Measurements from ENCODE around the gene B3GAT2.

Gene B3GAT2

GRCh38 chr6:70820778-70821177 is 136.1 kb downstream of the B3GAT2 start:
- no peak for DNase-seq (ENCODE audit: low read depth)
- TF ChIP-seq, protein P1, sequence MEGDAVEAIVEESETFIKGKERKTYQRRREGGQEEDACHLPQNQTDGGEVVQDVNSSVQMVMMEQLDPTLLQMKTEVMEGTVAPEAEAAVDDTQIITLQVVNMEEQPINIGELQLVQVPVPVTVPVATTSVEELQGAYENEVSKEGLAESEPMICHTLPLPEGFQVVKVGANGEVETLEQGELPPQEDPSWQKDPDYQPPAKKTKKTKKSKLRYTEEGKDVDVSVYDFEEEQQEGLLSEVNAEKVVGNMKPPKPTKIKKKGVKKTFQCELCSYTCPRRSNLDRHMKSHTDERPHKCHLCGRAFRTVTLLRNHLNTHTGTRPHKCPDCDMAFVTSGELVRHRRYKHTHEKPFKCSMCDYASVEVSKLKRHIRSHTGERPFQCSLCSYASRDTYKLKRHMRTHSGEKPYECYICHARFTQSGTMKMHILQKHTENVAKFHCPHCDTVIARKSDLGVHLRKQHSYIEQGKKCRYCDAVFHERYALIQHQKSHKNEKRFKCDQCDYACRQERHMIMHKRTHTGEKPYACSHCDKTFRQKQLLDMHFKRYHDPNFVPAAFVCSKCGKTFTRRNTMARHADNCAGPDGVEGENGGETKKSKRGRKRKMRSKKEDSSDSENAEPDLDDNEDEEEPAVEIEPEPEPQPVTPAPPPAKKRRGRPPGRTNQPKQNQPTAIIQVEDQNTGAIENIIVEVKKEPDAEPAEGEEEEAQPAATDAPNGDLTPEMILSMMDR (conservative IDR thresholded peaks at IDR 0.05; ENCODE audit: control insufficient read depth, insufficient read depth, low read depth, low read length) = no peak
- no peak overlapping the region for H3K4me3 ChIP-seq (ENCODE audit: control insufficient read depth, low read depth, low read length)

DNA sequence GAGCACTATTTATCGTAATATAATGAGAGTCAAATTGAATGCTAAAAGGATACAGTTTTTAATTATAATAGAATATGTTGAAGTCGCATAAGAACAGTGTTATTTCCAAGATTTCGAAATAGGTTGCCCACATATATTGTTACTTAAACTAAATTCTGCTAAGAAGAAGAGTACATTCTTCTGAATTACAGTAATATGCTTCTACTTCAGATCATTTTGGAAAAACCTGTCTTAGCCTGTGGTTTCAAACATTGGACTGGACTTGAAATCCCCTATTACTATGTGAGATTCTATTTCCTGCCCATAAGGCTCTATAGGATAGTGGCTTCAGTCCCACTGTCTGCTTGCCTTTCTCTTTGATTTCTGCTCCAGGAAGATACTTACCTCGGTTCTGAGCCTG is 137.2 kb downstream of the B3GAT2 start:
- no peak for DNase-seq (ENCODE audit: low read depth)
- no peak overlapping the region for H3K4me3 ChIP-seq (ENCODE audit: control insufficient read depth, low read depth, low read length)
- TF ChIP-seq, protein P1 (conservative IDR thresholded peaks at IDR 0.05; ENCODE audit: control insufficient read depth, insufficient read depth, low read depth, low read length) = no peak

DNA sequence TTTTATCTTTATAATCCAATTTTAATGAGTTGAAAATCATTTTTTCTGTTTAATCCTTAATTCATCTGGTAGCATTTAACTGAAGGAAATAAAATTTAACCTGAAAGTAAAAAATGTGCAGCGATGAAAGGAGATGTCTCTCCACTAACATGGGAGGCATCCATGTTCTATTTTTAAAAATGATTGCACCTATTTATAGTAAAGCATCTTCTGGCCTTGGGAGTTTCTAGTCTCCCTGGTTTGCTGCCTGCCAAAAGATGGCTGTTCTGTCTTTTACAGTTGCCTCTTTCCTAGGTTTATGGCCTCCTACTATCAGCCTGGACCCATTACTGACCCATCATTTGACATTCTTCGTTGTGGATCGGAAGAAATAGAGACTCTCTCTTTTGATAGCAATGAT is 143.0 kb downstream of the B3GAT2 start:
- no peak overlapping the region for H3K4me3 ChIP-seq (ENCODE audit: control insufficient read depth, low read depth, low read length)
- TF ChIP-seq, protein P1 (conservative IDR thresholded peaks at IDR 0.05; ENCODE audit: control insufficient read depth, insufficient read depth, low read depth, low read length) = no peak
- no peak for DNase-seq (ENCODE audit: low read depth)

- peak; percentile 57 for DNase-seq (ENCODE audit: low read depth)
- no peak overlapping the region for H3K4me3 ChIP-seq (ENCODE audit: control insufficient read depth, low read depth, low read length)
- TF ChIP-seq, protein P1 (conservative IDR thresholded peaks at IDR 0.05; ENCODE audit: control insufficient read depth, insufficient read depth, low read depth, low read length) = no peak
These were observed 145.1 kb downstream of the B3GAT2 start for GRCh38 chr6:70811788-70812187.
